Measurements from ENCODE around the gene IDUA.
"Not testable (repeated sequence)": the region's sequence is repeated elsewhere in the genome, so short reads cannot be mapped to it uniquely, and the experiment has no call there.

IDUA gene

DNA sequence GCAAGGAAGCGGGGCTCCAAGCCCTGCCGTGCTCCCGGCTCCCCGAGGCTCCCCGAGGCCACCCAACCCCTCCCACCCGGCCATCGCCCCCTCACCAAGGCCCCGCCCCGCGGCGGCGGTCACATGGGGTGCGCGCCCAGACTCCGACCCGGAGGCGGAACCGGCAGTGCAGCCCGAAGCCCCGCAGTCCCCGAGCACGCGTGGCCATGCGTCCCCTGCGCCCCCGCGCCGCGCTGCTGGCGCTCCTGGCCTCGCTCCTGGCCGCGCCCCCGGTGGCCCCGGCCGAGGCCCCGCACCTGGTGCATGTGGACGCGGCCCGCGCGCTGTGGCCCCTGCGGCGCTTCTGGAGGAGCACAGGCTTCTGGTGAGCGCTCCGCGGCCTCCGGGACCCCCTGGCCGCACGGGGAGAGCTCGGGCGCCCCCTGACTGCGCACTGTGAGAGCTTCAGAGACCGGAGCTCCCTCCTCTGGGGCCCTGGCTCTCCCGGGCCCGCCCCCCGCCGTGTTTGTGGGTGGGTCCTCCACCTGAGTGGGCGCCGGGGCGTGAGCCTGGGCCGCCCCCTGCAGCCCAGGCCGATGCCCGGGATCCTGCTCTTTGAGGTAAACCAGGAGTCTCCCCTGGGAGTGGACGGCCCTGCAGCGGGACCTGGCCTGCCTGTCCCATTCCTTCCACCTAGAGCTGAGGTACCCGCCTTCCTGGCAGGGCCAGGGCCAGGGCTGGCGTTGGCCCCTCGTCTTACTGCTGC is at the start of gene IDUA:
Gene IDUA (plus strand): TSS at position 166 of the 745 bp plus-strand sequence. CDS start 41 bp downstream, at position 207.
- peak; percentile 80 to 82 for DNase-seq (ENCODE audit: low read depth in 2 of 2)

- DNase-seq (ENCODE audit: low read depth in 2 of 2): not testable (repeated sequence)
Observed at GRCh38 chr4:939508-939907, 47.3 kb upstream of the IDUA start.

- no peak for DNase-seq (ENCODE audit: low read depth in 2 of 2)
Observed at GRCh38 chr4:945274-946102, 41.4 kb upstream of the IDUA start.

DNA sequence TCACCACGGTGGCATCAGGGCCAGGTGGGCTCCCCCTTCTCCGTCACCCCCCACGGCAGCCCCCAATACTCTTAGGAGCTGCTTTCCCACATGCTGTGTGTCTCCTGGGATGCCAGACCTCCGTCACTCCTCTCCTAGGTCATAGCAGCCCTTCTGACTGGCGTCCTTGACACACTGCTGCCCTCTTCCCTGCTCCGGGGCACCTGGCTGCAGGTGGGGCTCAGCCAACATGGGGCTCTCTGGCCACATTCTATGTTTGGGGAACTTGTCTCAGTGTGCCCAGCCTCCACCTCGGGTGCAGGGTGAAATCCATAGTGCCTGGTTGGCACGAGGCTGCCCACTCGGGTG is 40.8 kb upstream of the IDUA start:
- no peak for DNase-seq (ENCODE audit: low read depth in 2 of 2)

GRCh38 chr4:946517-947471 is 40.0 kb upstream of the IDUA start:
- DNase-seq (ENCODE audit: low read depth in 2 of 2): no peak

DNA sequence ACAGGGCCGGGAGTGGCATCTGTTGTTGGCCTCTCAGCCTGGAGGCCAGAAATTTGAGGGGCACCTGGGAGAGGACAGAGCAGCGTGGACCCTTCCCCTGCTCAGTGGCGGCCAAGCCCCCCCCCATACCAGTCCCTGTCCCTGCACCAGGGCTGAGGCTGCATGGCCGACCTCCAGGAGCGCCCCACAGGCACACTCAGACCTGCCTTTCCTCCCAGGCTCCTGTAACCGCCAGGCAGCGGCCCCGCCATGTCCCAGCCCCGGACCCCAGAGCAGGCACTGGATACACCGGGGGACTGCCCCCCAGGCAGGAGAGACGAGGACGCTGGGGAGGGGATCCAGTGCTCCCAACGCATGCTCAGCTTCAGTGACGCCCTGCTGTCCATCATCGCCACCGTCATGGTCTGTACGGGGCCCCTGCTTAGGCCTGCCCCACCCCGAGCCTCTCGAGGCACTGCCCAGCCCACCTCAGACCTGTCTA is 39.3 kb upstream of the IDUA start:
- DNase-seq (ENCODE audit: low read depth in 2 of 2): no peak

GRCh38 chr4:948101-948935 is 38.5 kb upstream of the IDUA start:
- no peak for DNase-seq (ENCODE audit: low read depth in 2 of 2)

- no peak for DNase-seq (ENCODE audit: low read depth in 2 of 2)
Observed at GRCh38 chr4:948936-949300, 37.9 kb upstream of the IDUA start.

GRCh38 chr4:949656-950055 is 37.2 kb upstream of the IDUA start:
- DNase-seq (ENCODE audit: low read depth in 2 of 2): no peak

DNA sequence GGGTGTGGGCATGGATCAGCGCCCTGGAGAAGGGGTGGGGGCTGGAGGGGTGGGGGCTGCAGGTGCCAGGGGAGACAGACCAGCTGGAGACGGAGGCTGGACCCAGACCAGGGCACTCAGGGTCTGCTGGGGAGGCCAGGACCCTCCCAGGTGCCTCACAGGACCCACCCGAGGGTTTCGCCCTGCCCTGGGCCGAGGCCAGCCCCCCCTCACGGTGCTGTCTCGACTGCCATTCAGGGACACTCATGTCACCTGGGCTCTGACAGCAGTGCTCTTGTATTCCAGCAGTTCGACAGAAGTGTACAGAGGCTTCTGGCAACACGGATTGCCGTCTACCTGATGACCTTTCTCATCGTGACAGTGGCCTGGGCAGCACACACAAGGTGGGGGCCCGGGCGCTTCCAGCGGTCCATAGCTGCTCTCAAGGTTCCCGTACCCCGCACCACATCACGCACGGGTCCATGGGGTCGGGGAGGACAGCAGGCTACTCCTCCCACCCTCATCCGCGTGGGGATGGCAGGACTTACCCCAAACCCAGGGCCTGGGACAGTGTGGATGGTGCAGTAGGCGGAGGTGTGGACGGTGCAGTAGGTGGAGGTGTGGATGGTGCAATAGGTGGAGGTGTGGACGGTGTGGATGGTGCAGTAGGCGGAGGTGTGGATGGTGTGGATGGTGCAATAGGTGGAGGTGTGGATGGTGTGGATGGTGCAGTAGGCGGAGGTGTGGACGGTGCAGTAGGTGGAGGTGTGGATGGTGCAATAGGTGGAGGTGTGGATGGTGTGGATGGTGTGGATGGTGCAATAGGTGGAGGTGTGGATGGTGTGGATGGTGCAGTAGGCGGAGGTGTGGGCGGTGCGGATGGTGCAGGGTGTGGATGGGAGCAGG is 36.5 kb upstream of the IDUA start:
- no peak for DNase-seq (ENCODE audit: low read depth in 2 of 2)

DNA sequence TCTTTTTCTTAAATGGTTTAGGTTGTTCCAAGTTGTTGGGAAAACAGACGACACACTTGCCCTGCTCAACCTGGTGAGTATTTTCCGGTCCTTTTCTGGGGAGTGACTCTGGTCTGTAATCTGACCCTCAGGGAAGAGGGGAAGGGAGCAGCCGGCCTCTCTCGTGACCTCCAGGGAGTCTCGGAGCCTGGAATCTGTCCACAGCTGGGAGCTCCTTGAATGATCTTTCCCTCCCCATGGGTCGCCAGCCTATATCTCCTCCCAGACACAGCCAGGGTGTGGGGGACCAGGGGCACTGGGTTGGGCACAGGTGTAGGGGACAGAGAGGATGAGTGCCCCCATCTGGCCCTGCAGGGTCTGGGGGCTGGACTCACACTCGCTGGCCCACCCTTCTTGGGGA is 35.7 kb upstream of the IDUA start:
- DNase-seq (ENCODE audit: low read depth in 2 of 2): no peak

DNA sequence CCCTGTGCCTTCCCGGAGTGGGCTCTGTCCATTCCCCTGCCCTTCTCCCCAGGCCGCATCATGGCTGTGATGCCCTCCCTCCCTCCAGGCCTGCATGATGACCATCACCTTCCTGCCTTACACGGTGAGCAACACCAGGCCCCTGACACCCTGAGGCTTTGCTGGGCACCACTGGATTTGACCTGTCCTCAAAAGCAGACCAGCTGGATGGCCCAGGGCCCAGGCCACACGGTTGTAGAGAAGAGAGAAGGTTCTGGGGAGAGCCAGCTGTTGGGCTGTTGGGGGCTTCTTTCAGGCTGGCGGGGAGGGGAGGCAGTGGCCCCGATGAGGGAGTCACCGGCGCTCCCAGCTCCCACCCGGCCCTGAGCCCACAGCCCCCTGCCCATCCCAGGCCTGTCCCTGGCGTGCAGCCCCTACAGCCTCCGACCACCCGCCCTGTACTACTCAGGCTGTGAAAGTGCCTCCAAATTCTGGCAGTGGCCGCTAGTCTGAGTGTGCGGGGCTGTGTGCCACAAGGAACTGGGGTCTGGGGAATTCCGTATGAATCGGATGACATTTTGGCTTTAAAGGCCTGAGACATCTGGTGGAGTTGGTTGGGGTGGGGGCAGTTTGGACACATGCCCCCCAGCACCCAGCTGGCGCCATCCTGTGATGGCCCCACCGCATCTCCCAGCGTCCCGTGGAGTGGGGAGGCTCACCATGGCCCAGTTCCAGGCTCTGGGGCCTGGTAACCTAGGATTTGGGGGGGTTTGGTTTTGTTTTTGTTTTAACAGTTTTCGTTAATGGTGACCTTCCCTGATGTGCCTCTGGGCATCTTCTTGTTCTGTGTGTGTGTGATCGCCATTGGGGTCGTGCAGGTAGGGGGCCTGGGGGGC is 35.0 kb upstream of the IDUA start:
- no peak for DNase-seq (ENCODE audit: low read depth in 2 of 2)

DNA sequence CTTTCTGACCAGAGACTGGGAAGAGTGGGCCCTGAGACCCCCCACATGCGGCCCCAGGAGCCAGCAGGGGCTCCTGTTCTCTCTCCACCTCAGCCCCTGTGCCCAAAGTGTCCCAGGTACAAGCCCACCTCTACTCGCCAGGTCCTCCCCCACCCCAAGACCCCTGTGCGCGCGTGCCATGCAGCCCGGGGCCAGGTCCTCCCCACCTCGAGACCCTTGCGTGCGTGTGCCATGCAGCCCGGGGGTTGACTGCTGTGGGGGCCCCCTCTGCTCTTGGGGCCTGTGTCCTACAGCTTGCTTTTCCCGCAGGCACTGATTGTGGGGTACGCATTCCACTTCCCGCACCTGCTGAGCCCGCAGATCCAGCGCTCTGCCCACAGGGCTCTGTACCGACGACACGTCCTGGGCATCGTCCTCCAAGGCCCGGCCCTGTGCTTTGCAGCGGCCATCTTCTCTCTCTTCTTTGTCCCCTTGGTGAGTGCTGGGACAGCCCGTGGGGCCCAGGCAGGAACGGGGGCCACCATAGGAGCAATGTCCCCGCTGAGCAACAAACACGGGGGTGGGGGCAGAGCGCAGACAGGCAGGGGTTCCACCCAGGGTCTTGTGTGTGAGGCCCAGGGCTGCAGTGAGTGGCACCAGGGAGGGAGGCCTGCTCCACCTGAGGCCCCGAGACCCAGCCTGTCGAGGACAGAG is 33.8 kb upstream of the IDUA start:
- no peak for DNase-seq (ENCODE audit: low read depth in 2 of 2)

DNA sequence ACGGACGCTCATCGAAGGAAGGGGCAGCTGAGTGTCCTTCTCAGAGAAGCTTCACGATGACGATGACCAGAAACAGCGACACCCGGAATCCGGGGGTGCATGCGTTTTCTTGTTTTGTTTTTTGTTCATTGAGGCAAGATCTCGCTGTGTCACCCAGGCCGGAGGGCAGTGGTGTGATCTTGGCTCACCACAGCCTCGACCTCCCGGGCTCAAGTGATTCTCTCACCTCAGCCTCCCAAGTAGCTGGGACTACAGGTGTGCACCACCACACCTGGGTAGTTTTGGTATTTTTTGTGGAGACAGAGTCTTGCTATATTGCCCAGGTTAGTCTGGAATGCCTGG is 33.3 kb upstream of the IDUA start:
- no peak for DNase-seq (ENCODE audit: low read depth in 2 of 2)

DNA sequence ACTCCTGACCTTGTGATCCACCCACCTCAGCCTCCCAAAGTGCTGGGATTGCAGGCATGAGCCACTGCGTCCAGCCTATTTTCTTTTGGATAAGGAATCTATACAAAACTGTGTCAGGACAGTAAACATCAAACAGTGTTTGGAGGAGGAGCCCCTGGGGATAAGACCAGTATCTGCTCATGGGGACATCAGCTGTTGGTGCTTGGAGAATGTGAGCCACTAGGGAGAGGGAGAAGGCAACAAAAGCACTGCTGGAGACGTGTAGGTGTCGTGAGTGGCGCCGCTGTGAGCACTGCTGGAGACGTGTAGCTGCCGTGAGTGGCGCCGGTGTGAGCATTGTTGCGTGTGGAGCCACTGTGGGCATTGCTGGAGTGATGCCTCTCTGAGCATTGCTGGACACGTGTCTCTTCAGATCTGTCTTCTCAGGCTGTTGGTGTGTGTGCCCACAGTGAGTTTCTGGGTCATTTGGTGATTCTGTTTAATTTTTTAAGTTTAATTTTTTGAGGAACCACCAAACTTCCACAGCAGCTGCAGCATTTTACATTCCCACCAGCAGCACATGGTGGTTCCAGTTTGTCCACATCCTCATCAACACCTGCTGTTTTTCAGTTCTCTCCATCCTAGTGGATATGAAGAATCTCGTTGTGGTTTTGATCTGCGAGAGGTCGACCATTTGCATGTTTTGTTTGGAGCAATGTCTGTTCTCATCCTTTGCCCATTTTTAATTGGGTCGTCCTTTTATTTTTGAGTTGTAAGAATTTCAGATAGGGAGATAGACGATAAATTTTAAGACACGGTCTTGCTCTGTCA is 32.4 kb upstream of the IDUA start:
- no peak for DNase-seq (ENCODE audit: low read depth in 2 of 2)

- no peak for DNase-seq (ENCODE audit: low read depth in 2 of 2)
Observed at GRCh38 chr4:955161-955921, 31.5 kb upstream of the IDUA start.

DNA sequence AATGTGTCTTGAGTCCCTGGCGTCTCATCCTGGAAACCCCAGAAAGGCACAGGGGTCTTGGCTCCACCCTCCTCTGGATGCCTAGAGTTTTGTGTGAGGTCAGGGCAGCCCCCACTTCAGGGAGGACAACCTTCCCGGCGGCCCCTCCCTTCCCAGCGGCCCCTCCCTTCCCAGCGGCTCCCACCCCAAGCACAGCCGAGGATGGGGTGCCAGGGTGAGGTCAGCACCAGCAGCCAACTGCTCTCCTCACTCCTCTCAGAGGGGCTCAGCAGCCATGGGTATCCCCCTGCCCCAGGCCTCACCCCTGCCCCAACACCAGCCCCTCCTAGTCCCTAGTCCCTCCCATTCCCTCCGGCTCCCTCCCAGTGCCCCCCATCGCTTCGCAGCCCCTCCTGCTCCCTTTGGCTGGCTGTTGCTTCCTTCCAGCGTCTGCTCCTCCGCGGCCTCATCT is 30.9 kb upstream of the IDUA start:
- DNase-seq (ENCODE audit: low read depth in 2 of 2): no peak
